ENCODE data around the gene ANK3.

DNA sequence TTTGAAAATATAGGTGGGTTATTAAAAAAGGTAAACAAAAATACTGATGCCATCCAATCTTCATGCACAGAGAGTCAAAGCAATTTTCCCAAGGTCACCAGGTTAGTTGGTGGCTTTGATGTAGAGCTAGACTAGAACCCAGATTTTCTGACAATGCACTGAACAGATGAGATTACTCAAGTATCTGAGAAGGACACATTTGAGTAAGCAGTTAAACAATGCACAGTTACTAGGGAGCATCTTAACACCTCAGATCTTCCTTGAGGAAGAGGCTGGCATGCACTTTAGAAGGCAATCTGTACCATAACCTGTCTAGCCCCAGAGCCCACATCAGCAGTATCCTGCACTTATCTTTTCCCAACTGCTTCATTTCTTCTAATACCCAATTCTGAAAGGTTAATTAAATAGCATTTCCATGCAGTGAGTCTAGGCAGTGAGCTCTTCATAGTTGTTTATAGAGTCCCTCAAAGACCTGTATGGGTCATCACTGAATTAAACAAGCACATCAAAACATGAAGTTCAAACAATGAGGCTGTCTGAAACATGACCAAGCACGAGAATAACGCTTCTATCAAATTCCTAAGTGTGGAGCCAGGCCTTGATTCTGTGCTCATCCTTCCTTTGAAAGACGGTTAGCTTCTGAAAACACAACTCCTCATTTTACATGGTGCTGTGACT, 38.2 kb upstream of the ANK3 start:
- TF ChIP-seq, protein P1, sequence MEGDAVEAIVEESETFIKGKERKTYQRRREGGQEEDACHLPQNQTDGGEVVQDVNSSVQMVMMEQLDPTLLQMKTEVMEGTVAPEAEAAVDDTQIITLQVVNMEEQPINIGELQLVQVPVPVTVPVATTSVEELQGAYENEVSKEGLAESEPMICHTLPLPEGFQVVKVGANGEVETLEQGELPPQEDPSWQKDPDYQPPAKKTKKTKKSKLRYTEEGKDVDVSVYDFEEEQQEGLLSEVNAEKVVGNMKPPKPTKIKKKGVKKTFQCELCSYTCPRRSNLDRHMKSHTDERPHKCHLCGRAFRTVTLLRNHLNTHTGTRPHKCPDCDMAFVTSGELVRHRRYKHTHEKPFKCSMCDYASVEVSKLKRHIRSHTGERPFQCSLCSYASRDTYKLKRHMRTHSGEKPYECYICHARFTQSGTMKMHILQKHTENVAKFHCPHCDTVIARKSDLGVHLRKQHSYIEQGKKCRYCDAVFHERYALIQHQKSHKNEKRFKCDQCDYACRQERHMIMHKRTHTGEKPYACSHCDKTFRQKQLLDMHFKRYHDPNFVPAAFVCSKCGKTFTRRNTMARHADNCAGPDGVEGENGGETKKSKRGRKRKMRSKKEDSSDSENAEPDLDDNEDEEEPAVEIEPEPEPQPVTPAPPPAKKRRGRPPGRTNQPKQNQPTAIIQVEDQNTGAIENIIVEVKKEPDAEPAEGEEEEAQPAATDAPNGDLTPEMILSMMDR (IDR thresholded peaks at IDR 0.05): no peak
- TF ChIP-seq EP300 (IDR thresholded peaks at IDR 0.05): no peak

Measured in tibial nerve (tissue), 4 donors.